Erythroblast (primary cell): Measurements from ENCODE around the gene GTF2I.

Source experiments
- GATA1 ChIP-seq: IDR thresholded peaks from 2 replicates; pipeline ENCODE4 v1.6.1; 2011; ENCODE audit warnings: low read depth, mild to moderate bottlenecking, control low read depth, low read length, moderate library complexity
- POLR2A ChIP-seq: IDR thresholded peaks from 2 replicates; pipeline ENCODE4 v1.6.1; 2011; ENCODE audit warnings: mild to moderate bottlenecking, low read length

- no peak for TF ChIP-seq POLR2A
- TF ChIP-seq GATA1, result no peak
Measured at GRCh38 chr7:74672343-74672915, 14.9 kb downstream of the GTF2I start.
